ES-I3 (cell line): ENCODE data around the gene IDH3G.
"Not testable (repeated sequence)": the region's sequence is repeated elsewhere in the genome, so short reads cannot be mapped to it uniquely, and the experiment has no call there.

ENCODE experiments used
- H3K36me3 ChIP-seq: 2 replicates; pipeline ENCODE4 v1.6.1; 2013; ENCODE audit warnings: mild to moderate bottlenecking, low read length, control low read depth, moderate library complexity; ENCODE audit not compliant: insufficient read depth
- H3K4me1 ChIP-seq: 2 replicates; pipeline ENCODE4 v1.6.1; 2013; ENCODE audit warnings: mild to moderate bottlenecking, control low read depth, low read length; ENCODE audit not compliant: insufficient read depth
- H3K9ac ChIP-seq: 2 replicates; pipeline ENCODE4 v1.6.1; 2013; ENCODE audit warnings: low read depth, mild to moderate bottlenecking, low read length, moderate library complexity
- H3K9me3 ChIP-seq: 2 replicates; pipeline ENCODE4 v1.6.1; 2013; ENCODE audit warnings: mild to moderate bottlenecking, low read length, moderate library complexity; ENCODE audit not compliant: control insufficient read depth, insufficient read depth

IDH3G gene

DNA sequence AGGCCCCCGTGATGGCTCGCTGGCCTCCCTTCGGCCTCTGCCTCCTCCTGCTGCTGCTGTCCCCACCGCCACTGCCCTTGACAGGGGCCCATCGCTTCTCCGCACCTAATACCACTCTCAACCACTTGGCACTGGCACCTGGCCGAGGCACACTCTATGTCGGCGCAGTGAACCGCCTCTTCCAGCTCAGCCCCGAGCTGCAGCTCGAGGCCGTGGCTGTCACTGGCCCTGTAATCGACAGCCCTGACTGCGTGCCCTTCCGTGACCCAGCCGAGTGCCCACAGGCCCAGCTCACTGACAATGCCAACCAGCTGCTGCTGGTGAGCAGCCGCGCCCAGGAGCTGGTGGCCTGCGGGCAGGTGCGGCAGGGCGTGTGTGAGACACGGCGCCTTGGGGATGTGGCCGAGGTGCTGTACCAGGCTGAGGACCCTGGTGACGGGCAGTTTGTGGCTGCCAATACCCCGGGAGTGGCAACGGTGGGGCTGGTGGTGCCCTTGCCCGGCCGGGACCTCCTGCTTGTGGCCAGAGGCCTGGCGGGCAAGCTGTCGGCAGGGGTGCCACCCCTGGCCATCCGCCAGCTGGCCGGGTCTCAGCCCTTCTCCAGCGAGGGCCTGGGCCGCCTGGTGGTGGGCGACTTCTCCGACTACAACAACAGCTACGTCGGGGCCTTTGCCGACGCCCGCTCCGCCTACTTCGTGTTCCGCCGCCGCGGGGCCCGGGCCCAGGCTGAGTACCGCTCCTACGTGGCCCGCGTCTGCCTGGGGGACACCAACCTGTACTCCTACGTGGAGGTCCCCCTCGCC lies 27.1 kb downstream of the IDH3G start:
- no peak overlapping the region for H3K9ac ChIP-seq
- no peaks in the 10 kb centered on the region for H3K9me3 ChIP-seq

DNA sequence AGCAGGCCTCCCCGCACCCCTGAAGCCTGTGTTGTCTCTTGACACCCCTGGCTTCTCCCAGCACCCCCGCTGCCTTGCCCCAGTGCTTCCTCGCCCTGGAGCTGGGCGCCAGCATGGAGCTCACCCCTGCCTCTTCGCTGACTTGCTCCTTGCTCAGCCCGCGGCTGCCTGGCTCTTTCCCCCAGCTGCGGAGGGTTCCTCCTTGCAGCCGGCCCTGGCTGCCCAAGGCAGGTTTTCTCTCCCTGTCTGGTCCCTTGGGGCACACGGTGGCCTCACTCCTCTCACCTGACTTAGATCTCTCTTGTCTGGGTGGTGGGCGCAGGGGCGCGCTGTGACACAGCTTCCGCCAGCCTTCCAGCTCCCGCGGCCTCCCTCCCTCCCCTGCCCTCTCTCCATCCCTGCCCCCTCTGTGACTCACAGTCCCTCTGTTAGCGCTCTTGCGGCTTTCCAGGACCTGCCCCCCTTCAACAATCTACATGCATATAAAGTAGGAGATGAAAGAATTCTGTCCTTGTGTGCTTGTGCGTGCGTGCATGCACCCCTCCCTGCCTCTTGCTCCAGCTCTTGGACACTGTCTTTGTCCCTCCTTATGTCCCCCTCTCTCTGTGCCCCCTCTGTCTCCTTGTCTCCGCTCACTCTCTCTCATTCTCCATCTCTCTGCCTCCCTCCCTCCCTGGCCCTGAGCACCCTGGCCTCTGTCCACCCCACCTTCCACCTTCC lies 27.9 kb downstream of the IDH3G start:
- Histone ChIP-seq H3K9me3 (no peaks in the 10 kb centered on the region), H3K4me1 (peaks cover 5% of the 10 kb centered on the region; the same call in 1 of the 2 replicates), H3K36me3 (no peaks in the 10 kb centered on the region), H3K9ac (peak overlapping the region; percentile 46)

More for the DNA sequence above, 27.1 kb downstream of the IDH3G start:
- Histone ChIP-seq H3K4me1 (peaks cover 5% of the 10 kb centered on the region; the same call in 1 of the 2 replicates), H3K36me3 (no peaks in the 10 kb centered on the region)

DNA sequence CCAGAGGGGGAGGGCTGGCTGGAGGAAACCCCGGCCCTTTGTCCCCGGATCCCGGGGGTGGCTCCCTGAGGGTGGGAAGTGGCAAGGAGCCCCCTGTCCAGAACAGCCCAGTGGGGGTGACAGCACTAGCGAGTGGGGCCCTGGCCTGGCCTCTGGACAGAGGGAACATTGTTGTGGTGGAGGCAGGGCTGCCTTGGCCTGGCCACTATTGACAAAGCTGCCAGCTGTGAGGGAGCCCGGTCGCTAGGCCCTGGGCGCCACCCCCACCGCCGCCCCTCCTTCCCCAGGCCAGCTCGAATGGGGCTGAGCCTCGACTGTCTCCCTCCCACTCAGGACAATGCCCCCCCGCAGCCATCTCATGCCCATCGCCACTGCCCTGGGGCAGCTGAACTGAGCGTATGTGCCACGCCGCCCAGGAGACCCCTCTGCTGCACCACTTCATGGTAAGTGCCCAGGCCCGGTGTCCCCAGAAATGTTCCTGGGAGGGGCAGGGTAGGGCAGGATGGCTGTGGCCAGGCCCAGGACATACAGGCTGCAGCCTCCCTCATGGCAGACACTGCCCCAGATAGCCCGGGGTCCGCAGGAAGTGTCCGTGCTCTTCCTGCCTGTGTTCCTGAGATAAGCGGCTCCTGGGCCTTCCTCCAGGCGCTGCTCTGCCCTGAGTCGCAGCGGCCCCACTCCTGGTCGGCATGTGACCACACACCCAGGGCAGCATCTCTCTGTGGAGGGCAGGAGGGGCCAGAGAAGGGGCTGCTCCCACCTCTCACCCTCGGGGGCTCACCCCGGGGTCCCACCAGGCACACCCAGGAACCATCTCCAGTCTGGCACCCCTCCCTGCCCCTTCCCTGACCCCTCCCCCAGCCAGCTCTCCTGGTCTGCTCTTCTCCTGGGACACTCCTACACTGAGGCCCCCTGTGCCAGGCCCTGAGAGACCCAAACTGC lies 28.8 kb downstream of the IDH3G start:
- Histone ChIP-seq H3K9me3 (no peaks in the 10 kb centered on the region), H3K4me1 (peaks cover 5% of the 10 kb centered on the region; the same call in 1 of the 2 replicates), H3K36me3 (no peaks in the 10 kb centered on the region), H3K9ac (peak overlapping the region; percentile 46; the same call in 1 of the 2 replicates)

DNA sequence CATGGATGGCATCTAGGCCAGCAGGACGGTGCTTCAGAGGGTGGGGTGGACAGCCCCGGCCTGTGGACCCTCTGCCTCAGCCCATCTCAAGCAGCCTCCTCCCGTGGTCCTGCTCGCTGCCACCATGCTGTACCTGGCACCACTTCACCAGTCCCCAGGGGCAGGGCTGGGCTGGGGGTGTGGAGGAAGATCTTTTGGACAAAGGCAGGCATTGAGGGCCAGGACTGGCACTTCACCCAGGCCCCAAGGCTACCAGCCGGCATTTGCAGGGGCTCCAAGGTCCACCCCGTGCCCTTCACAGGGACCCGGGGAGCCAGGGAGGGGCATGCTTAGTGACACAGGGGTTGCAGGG lies 29.4 kb downstream of the IDH3G start:
- no peaks in the 10 kb centered on the region for H3K9me3 ChIP-seq
- peaks cover 5% of the 10 kb centered on the region; the same call in 1 of the 2 replicates for H3K4me1 ChIP-seq
- H3K9ac ChIP-seq = no peak overlapping the region
- H3K36me3 ChIP-seq = no peaks in the 10 kb centered on the region

GRCh38 chrX:153763989-153764755 lies 30.0 kb downstream of the IDH3G start, which contains the start of gene PLXNB3:
Gene PLXNB3, plus strand, starts transcription at chrX:153764249. Its CDS starts 1,287 bp downstream, at chrX:153765536.
- no peaks in the 10 kb centered on the region for H3K9me3 ChIP-seq
- no peak within 1 kb of the TSS for H3K9ac ChIP-seq
- no peaks in the 10 kb centered on the region for H3K36me3 ChIP-seq
- H3K4me1 ChIP-seq = peaks cover 5% of the 10 kb centered on the region; the same call in 1 of the 2 replicates

- H3K4me1 ChIP-seq = peaks cover 5% of the 10 kb centered on the region; the same call in 1 of the 2 replicates
- no peaks in the 10 kb centered on the region for H3K9me3 ChIP-seq
- H3K9ac ChIP-seq = no peak overlapping the region
- H3K36me3 ChIP-seq = no peaks in the 10 kb centered on the region
These were observed 30.8 kb downstream of the IDH3G start for GRCh38 chrX:153763298-153763932.

- H3K9ac ChIP-seq = no peak overlapping the region
- no peaks in the 10 kb centered on the region for H3K36me3 ChIP-seq
- H3K9me3 ChIP-seq = no peaks in the 10 kb centered on the region
- H3K4me1 ChIP-seq = peaks cover 5% of the 10 kb centered on the region; the same call in 1 of the 2 replicates
These were observed 31.5 kb downstream of the IDH3G start for GRCh38 chrX:153762626-153763173.

DNA sequence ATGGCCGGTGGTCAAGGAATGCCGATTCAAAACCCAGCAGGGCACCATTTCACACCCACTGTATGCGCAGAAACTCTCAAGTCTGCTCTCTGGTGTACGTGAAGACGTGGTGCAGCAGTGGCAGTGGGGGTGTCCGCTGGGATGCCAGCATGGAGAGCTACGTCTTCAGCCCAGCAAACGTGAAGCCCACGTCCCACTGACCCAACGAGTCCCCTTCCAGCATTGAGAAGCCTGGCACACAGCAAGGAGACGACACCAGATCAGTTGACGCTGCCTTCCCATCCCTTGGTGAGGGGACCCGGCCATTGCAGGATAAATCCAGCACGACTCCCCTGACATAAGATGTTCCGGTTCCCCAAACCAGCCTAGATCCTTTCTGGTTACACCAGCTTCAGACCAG lies 32.3 kb downstream of the IDH3G start:
- Histone ChIP-seq H3K36me3 (no peaks in the 10 kb centered on the region), H3K9ac (no peak overlapping the region), H3K4me1 (peaks cover 5% of the 10 kb centered on the region; the same call in 1 of the 2 replicates), H3K9me3 (no peaks in the 10 kb centered on the region)

DNA sequence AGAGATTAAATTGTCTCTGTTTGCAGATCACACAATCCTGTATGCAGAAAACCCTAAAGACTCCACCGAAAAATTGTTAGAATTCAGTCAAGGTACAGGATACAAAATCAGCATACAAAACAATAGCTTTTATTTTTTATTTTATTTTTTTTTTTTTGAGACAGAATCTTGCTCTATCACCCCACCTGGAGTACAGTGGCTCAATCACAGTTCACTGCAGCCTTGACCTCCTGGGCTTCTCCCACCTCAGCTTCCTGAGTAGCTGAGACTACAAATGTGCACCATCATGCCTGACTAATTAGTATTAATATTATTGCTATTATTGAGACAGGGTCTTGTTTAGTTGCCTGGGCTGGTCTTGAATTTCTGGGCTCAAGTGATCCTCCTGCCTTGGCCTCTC lies 39.0 kb downstream of the IDH3G start:
- Histone ChIP-seq H3K9me3 (no peaks in the 10 kb centered on the region; the same call in 1 of the 2 replicates), H3K36me3 (no peaks in the 10 kb centered on the region)

DNA sequence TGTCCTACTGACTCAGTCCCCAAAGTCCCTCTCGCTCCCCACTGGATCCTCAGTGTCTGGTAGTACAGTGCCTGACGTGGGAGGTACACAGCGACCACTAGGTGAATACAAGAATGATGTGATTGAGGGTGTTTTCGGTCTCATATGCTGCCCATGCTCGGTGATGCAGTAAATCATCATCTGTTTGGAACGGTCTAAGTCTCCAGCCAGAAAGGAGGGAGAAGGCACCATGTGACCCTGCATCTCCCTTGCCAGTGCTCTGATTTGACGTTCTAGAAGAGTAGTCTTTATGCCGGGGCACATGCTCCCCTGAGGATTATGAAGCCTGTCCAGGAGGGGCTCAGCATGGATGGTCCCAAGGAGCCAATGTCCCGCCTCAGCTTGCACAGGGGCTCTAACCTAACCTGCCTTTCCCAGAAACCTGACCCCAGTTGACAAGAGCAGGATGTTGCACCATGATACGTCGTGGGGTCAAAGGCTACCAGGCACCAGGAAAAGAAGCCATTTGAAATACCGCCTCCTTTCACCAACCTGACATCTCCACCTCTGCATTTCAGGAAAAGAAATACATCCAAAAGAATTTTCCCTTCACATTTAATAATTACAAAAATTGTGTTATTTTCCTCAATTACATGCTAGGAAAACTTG lies 43.9 kb downstream of the IDH3G start:
- no peak overlapping the region for H3K9ac ChIP-seq
- H3K36me3 ChIP-seq = no peaks in the 10 kb centered on the region
- H3K4me1 ChIP-seq = no peaks in the 10 kb centered on the region
- H3K9me3 ChIP-seq = no peaks in the 10 kb centered on the region

More for the DNA sequence above, 39.0 kb downstream of the IDH3G start:
- Histone ChIP-seq H3K9ac (no peak overlapping the region), H3K4me1 (no peaks in the 10 kb centered on the region)

DNA sequence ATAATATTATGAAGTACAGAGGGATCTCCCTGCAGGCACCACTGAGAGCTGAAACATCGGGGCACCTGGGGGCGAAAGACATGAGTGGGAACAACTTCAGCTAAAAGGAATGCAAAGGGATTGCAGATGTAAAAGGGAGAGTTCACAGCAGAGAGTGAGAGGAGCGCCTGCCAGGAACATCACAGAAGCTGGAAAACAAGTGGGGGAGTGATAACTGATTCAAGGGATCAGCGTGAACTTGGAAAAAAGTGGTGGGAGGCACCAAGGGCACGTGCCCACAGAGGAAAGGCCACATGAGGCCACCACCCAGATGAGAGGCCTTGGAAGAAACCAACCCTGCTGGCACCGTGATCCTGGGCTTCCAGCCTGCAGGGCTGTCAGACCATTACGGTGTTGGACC lies 45.2 kb downstream of the IDH3G start:
- H3K36me3 ChIP-seq, H3K9me3 ChIP-seq, H3K9ac ChIP-seq, H3K4me1 ChIP-seq: not testable (repeated sequence)

GRCh38 chrX:153746991-153747390 lies 47.2 kb downstream of the IDH3G start:
- H3K9me3 ChIP-seq, H3K36me3 ChIP-seq, H3K4me1 ChIP-seq, H3K9ac ChIP-seq: not testable (repeated sequence)
